NCI-H446 (cell line): ENCODE measurements around the gene TPRA1.

ENCODE experiments used
- DNase-seq, 2 experiments: peaks; one replicate each; lab custom pipeline; 2025; lab: John Stamatoyannopoulos, UW

TPRA1 gene

GRCh38 chr3:127590593-127591465 lies at the start of gene TPRA1:
Gene TPRA1, minus strand, starts transcription at chr3:127590733. Its CDS starts 10,587 bp downstream, at chr3:127580146.
- peak; percentile 94 to 99 for DNase-seq

- DNase-seq = no peak
These were observed 49.5 kb upstream of the TPRA1 start for GRCh38 chr3:127640042-127640355.

- DNase-seq = no peak
These were observed 48.9 kb upstream of the TPRA1 start for GRCh38 chr3:127639173-127640041.

- DNase-seq = no peak
These were observed 47.4 kb upstream of the TPRA1 start for GRCh38 chr3:127637971-127638370.

- no peak for DNase-seq
These were observed 47.0 kb upstream of the TPRA1 start for GRCh38 chr3:127637546-127637945.

- no peak for DNase-seq
These were observed 44.1 kb upstream of the TPRA1 start for GRCh38 chr3:127634653-127635052.

- peak in 1 of 2 experiments; percentile 41 for DNase-seq
These were observed 41.7 kb upstream of the TPRA1 start for GRCh38 chr3:127632035-127632820.

- peak in 1 of 2 experiments; percentile 25 for DNase-seq
These were observed 40.5 kb upstream of the TPRA1 start for GRCh38 chr3:127630811-127631714.

- DNase-seq = peak in 1 of 2 experiments; percentile 52
These were observed 39.2 kb upstream of the TPRA1 start for GRCh38 chr3:127629467-127630403.

GRCh38 chr3:127628788-127629466 lies 38.4 kb upstream of the TPRA1 start, which contains the start of gene PODXL2:
Gene PODXL2, plus strand, starts transcription at chr3:127629185. Its CDS starts 35 bp downstream, at chr3:127629220.
- peak in 1 of 2 experiments; percentile 86 for DNase-seq

- DNase-seq = no peak
These were observed 37.9 kb upstream of the TPRA1 start for GRCh38 chr3:127628426-127628787.

GRCh38 chr3:127625821-127626220 lies 35.3 kb upstream of the TPRA1 start:
- no peak for DNase-seq

GRCh38 chr3:127624063-127624462 lies 33.5 kb upstream of the TPRA1 start:
- no peak for DNase-seq

GRCh38 chr3:127622772-127623576 lies 32.4 kb upstream of the TPRA1 start:
- DNase-seq = no peak

- DNase-seq = no peak
These were observed 31.5 kb upstream of the TPRA1 start for GRCh38 chr3:127622031-127622430.

- no peak for DNase-seq
These were observed 30.3 kb upstream of the TPRA1 start for GRCh38 chr3:127620637-127621375.

- DNase-seq = no peak
These were observed 28.4 kb upstream of the TPRA1 start for GRCh38 chr3:127618891-127619290.
